NCI-H774 (cell line): ENCODE data around the gene YIF1A.
A peak's percentile ranks its signal among the peaks of the same experiment; 100 is the strongest.
"Not testable (repeated sequence)": the region's sequence is repeated elsewhere in the genome, so short reads cannot be mapped to it uniquely, and the experiment has no call there.

ENCODE experiments used
- DNase-seq: peaks from one replicate; lab custom pipeline; 2025; lab: John Stamatoyannopoulos, UW

YIF1A gene

DNA sequence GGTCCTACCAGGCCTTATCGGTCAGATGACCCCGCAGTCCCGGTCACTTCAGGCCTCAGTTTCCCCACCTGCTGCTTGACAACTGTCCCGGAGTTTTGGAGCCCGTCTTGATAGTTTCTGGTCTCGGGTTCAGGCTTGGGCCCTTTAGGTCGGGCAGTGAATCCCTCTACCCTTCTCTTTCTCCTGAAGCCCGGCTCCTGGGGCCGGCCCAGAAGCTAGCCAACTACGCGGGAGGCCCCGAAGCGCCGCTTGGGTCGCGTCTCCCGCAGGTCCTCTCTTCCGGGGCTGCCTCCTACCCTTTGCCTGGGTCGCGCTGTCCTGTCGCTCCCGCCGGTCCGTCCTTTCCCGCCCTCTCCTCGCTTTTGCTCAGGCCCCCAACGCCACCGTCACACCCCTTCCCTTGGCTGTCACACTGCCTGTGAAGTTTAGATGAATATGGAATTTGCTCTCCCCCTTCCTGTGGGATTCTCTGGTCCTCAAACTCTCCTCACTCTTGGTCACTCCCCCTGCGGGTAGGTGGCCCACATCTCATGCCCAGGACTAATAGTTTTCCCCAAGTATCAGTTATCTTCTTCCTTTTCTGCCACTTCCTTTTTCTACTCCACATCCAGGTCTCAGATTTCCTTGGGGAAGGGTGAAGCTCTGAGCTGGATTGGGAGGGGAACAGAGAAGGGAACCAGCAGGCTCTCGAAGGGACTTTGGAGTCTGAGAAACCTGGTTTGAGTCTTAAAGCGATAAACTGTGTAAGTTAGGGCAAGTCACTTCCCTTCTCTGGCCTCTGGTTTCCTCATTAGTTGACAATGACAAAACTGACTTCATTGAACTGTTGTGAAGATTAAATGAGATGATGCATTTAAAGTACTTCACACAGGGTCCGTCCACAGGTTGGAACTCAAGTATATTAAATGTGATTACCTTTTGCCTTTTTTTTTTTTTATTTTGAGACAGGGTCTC, 19.7 kb downstream of the YIF1A start:
- DNase-seq = no peak

DNA sequence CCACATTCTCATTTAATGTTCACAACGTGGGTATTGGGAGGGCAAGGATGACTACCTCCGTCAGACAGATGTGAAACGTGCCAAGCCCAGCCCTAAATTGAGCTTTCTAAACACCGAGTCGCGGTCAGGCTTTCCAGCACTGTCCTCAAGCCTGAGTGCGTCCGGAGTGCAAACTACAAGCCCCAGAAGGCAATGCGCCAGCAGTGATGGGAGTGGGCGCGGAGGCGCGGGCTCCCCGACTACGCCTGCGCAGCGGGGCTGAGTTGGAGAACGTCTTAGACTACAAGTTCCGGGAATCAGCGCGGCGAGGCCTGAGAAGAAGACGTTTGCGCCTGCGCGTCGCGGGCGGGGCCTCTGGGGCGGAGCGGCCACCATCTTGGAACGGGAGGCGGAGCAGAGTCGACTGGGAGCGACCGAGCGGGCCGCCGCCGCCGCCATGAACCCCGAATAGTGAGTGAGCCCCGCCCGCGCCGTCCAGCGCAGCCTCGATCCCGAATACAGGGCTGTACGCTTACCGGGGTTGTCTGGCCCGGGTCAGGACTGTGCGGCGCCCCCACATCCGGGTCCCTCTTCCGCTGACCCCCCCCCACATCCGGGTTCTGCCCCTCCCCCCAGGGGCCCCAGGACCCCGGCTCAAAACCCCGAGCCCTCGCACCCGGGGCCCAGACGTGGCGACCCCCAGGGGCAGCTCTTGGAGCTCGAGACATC, 20.5 kb downstream of the YIF1A start, which contains the start of gene RAB1B:
RAB1B (plus strand) TSS at position 396 of the 708 bp plus-strand sequence; CDS start at position 437, 41 bp downstream.
- DNase-seq = peak; percentile 100

DNA sequence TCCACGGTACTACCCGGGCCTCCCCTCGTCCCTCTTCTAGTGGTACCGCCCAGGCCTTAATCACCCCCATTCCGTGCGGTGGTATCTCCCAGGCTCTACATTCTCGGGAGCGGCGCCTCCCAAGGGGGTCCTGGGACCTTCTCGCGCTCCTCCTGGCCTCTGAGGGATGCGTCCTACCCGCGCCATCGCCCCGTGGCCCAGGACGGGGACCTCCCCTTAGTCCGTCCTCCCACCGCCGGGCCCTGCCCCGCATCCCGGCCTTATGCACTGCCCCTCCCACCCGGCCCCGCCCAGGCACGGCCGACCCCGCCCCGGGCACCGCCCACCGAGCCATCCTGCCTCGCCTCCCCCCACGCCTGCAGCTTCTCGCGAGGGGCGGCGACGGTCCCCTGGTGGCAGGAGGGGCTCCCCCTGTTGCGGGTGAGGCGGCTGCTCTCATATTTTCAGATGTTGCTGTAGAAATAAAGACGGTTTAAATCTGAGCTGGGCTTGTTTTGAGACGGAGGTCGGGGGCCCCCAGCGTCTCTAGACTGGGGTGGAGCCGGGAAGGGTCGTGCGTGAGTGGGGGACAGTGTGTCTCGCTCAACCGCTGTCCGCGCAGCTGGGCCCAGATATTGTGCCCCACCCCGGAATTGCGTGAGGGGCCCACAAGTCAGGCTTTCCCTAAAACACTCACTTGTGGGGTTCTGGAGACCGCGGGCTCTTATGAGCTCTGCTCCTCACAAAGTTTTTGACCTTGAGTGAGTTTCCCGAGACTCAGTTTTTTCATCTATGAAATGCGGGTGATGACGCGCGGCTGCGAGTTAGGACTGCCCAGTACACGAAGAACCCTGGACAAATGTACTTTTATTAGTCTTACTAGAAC, 21.3 kb downstream of the YIF1A start:
- DNase-seq = peak; percentile 71

DNA sequence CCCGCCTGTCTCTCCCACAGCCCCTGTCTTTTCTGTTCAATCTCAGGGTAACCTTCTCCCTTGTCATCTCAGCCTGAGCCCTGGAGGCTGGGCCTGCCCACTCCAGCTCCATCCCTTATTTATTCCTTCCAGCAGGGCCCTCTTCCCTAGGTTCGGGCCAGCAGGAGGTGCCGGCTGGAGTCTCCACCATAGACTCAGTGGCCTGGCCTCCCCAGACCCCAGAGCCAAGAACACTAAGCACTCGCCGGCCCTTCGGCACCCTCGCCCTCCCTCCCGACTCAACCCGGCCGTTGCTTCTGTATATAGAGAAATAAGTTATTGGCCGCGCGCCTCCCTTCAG, 21.9 kb downstream of the YIF1A start:
- DNase-seq = no peak

DNA sequence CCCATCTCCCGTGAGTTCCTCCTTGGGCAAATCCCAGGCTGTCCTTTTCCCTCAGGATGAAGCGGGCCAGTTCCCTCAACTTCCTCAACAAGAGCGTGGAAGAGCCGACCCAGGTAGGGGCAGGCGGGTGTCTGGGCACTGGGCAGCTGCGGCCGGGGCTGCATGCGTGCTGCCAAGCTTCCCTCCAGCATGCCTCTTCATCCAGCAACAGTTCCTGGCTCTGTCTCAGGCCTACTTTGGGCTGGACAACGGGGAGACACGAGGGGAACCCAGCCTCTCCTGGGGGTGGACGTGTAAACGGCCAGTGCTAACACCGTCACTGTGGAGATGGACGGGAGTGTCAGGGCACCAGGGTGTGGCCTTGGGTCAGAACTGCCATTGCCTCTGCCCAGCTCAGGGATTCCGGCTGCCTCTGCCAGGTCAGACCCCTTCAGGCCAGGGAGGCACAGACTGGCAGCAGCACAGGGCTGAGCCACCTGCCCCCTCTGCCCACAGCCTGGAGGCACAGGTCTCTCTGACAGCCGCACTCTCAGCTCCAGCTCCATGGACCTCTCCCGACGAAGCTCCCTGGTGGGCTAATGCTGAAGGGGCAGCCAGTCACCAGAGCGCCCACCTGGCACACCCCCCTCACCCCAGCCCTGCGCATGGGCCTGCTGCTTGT, 22.4 kb downstream of the YIF1A start:
- no peak for DNase-seq

DNA sequence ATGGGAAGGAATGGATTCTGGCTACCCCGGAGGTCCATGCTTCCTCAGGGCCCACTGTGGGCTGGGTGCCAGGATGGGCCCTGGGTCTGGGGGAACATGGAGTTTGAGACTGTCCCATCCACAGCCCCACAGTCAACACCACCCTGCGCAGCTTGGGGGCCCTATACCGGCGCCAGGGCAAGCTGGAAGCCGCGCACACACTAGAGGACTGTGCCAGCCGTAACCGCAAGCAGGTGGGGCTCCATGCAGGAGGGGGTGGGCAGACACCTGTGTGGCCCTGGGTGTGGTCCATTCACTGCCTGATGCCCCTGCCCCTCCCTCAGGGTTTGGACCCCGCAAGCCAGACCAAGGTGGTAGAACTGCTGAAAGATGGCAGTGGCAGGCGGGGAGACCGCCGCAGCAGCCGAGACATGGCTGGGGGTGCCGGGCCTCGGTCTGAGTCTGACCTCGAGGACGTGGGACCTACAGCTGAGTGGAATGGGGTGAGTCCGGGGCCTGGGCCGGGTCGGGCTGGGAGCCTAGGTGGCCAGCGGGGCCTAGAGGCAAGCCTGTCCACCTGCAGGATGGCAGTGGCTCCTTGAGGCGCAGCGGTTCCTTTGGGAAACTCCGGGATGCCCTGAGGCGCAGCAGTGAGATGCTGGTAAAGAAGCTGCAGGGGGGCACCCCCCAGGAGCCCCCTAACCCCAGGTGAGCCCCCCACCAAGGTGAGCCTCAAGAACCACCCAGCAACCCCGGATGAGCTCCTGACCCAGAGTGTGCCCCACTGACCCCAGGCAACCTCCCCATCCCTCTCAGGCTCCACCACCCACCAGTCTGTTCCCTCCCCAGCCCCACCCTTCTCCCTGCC, 23.2 kb downstream of the YIF1A start:
- DNase-seq = no peak

DNA sequence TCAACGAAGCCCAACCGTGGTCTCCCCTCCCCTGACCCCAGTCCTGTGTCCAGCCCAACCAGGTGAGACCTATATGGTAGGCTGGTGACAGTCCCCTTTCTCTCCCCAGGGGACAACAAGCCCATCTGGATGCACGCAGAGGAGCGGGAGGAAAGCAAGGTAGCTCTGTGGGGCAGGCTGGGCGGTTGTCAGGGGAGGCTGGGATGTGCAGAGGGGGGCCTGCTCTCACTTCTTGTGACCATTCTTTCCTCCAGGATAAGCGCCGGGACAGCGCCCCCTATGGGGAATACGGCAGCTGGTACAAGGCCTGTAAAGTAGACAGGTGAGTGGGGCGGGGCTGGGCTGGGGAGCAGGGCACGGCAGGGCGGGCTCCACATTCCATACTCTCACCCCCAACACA, 24.0 kb downstream of the YIF1A start:
- no peak for DNase-seq

DNA sequence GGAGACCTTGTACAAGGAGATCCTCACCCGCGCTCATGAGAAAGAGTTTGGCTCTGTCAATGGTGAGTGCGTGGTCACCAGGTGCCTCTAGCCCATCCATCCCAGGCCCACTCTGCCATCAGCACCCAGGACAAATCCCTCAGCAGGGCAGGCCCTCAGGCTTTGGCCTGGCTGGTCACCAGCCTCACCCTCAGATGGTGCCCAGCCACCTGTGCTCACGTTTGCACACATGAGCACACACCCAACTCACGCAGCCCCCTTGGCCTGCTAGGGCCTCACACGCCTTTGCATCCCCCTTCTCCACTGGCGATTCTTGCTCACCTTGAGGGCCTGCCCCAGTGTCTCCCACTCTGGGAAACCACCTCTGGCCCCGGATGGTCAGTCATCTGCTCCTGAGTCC, 24.6 kb downstream of the YIF1A start:
- no peak for DNase-seq

DNA sequence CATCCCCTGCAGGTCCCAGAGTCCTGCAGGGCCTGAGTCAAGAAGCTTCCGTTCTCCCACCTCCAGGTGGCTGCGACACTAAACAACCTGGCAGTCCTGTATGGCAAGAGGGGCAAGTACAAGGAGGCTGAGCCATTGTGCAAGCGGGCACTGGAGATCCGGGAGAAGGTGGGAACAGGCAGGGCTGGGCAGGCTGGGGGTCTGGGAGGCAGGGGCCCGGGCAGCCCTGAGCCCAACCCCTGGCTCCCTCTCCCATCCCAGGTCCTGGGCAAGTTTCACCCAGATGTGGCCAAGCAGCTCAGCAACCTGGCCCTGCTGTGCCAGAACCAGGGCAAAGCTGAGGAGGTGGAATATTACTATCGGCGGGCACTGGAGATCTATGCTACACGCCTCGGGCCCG, 25.2 kb downstream of the YIF1A start:
- no peak for DNase-seq

DNA sequence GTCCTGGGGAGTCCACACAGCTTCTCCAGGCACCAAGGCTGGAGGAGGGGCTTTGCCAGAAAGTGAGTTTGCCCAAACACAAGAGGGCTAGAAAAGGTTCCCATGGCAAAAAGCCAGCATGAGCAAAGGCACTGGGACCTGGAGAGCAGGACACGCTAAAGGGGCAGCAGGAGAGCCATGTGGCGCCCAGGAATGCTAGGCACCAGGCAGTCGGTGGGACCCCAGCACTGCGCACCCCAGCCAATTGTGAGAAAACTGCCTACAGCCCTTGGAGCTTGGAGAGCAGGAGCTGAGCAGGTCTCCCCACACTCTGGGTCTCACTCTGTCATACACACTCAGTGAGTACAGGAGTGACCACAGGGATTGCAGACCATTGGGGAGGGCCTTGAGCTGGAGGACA, 25.7 kb downstream of the YIF1A start:
- DNase-seq = no peak

DNA sequence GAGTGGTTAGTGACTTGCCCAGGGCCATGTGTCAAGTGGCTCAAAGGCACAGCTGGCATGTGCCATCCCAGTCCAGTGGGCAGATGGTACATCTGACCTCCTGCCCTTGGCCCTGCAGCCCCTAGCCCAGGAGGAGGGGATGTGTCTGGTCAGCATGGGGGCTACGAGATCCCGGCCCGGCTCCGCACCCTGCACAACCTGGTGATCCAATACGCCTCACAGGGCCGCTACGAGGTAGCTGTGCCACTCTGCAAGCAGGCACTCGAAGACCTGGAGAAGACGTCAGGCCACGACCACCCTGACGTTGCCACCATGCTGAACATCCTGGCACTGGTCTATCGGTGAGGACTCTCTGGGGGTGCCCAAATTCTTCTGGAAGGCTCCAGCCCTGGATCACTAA, 26.2 kb downstream of the YIF1A start:
- DNase-seq = no peak

DNA sequence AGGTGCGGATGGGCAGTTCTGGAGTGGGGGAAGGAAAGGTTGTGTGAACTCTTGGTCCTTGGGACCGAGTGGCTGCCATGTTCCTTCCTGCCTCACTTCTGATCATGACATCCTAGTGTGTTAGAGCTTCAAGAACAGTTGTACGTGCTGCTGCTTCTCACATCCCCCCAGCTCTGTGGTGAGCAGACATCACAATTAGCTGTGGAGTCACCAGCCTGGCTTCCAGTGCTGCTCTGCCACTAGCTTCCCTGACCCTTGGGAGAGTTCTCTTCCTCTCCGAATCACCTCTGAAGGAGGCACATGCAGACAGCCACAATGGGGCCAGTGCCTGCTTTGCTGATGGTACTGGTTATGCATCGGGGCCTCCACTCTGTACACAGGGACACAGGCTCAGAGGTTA, 26.8 kb downstream of the YIF1A start:
- DNase-seq = no peak

DNA sequence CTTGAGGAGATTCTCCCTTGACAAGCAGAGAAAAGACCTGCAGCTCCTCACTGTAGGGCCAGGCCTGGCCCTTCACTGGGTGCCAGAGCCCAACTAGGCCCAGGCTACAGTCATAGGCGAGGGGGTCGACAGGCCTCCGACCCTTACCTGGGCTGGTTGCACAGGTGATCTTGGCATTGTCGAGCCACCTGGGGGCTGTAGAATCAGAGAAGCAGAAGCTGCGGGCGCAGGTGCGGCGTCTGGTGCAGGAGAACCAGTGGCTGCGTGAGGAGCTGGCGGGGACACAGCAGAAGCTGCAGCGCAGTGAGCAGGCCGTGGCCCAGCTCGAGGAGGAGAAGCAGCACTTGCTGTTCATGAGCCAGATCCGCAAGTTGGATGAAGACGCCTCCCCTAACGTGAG, 27.4 kb downstream of the YIF1A start:
- DNase-seq = no peak

DNA sequence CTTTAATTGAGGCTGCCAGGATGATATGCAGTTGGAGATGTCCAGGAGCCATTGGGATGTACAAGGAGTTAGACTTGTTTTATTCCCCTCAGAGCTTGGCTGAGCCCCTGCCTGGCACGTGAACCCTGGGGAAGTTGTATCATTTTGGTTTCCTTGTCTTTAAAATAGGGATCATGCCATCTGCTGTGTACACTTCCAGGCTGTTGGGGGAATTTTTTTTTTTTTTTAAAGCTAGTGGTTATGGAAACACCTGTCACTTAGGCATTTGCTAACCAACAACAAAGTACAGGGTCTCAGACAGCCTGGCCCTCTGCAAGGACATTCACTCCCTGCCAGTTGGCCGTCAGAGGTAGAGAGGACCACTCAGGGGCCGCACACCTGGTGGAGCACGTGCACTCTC, 29.0 kb downstream of the YIF1A start:
- no peak for DNase-seq

DNA sequence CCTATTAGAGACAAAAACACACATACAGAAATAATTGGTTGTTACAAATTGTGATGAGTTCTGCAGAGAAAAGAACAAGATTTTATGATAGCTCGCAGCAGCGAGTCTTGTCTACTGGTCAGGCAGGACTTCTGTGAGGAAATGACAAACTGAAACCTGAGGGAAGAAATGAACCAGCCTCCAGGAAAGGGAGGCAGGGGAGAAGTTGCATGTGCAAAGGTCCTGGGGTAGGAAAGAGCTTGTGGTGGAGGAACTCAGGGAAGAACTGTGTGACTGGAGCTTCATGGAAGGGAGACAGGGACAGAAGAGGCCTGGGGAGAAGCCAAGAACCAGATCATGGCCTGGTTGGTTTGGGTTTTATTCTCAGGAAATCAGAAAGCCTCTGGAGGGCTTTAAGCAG, 29.7 kb downstream of the YIF1A start:
- DNase-seq = no peak

DNA sequence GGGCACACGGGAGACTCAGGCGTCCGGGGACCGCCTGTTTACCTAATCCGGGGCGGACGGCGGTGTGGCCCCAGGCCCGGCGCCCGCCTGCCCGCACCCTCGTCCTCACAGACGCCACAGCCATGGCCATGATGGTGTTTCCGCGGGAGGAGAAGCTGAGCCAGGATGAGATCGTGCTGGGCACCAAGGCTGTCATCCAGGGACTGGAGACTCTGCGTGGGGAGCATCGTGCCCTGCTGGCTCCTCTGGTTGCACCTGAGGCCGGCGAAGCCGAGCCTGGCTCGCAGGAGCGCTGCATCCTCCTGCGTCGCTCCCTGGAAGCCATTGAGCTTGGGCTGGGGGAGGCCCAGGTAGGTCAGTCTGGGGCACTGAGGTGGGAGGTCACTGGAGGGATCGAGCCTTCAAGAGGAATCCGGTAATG, 30.5 kb downstream of the YIF1A start:
- no peak for DNase-seq

DNA sequence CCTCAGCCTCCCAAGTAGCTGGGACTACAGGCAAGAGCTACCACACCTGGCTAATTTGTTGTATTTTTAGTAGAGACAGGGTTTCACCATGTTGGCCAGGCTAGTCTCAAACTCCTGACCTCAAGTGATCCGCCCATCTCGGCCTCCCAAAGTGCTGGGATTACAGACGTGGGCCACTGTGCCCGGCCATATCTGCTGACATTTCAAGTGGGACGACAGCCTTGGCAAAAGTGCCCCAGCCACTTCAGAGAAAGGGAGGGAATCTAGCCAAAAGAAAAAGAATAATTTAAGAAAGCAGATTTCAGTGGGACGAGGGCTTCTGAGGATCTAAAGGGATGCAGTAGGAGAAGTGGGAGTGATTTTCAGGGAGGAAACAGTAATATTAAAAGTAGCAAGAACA, 35.9 kb downstream of the YIF1A start:
- DNase-seq = not testable (repeated sequence)

DNA sequence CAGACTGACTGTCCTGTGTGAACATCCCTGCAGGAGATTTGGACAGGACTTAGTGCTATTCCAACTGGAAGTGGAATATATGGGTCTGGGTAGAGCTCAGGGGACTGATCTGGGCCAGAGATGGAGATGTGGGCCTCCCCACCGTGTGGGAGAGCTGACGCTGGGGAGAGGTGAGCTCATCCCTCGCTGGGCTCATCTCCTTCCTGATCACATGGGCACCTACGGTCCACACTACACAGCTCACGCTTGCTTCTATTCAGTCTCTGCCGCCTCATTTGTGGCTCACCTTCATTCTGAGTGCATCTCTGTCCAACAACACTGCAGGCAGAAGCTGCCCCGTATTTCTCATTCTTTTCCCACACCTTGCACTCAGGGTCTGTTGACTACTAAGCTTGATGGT, 37.1 kb downstream of the YIF1A start:
- DNase-seq = no peak

DNA sequence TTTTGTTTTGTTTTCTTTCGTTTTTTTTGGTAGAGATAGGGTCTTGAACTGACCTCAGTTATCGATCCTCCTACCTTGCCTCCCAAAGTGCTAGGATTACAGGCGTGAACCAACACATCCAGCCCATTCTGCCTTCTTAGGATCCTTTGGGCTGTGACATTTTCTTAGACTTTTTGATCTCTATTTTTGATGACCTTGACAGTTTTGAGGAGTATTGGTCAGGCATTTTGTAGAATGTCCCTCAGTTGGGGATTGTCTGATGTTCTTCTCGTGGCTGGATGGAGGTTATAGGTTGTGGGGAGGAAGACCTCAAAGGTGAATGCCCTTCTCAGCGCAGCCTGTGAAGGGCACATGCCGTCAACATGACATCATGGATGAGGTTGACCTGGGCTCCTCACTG, 40.0 kb downstream of the YIF1A start:
- DNase-seq = no peak

DNA sequence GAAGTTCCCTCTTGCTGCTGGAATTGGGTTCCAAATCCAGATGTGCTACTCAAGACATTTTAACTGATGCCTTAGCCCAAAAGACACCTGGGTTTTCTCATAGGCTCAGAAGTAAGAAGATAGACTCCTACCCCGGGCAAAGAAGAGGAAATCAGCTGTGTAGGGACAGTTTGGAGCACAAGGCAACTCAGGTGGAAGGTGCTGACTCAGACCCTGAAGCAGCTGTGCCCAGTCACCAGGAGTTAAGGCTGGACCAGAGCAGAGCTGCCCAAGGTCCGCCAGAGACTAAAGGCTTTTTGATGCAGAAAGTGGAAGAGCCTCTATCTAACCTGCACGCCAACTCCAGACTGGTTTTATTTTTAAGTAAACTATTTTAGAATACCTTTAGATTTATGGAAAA, 41.1 kb downstream of the YIF1A start:
- no peak for DNase-seq

DNA sequence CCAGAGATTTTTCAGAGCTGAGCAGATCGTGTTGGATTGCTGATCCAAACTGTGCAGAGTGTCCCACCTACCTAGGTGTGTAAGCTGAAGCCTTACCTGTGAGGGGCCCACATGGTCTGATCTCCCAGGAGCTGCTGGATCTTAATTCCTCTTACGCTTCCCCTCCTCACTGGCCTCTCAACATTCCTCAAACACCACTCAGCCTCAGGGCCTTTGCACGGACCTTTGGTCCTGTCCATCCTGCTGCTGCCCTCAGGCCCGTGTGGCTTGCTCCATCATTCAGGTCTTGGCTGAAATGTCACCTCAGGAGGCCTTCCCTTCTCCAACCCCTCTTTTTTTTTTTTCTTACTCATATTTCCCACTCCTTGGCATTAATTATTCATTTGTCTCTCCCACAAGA, 41.6 kb downstream of the YIF1A start:
- DNase-seq = no peak
